HepG2 (cell line): Measurements from ENCODE around the gene PRIMPOL. TPM values are rescaled to one million over a fixed set of nuclear protein-coding genes. Genes with fewer than 3 reads are reported as not detected.

Experiments
- ATAC-seq: fragments of 200-7000 bp; cut with Tn5 transposase; 3 replicates; pipeline ENCODE4 v1.9.1; 2020; ENCODE audit warnings: mild to moderate bottlenecking, moderate library complexity
- BruUV-seq: library from RNA; stranded (reverse); fragments of 400-500 nt; replicated peaks from 2 replicates; lab custom pipeline; 2021; lab: Mats Ljungman, UMichigan
- CTCF ChIA-PET: fragments of 300-600 bp; formaldehyde crosslinking; extraction: SDS; loops from one replicate; lab custom pipeline; 2021; ENCODE audit warnings: low total read pairs, inconsistent platforms, low intra/inter-chr PET ratio; lab: Yijun Ruan, JAX
- POLR2A ChIA-PET: fragments of 350-600 bp; sonication (Branson Sonifier 250); formaldehyde crosslinking; loops from one replicate; lab custom pipeline; 2020; ENCODE audit warnings: antibody characterized with exemption, inconsistent platforms; lab: Yijun Ruan, JAX
- DNase-seq: peaks from one replicate; pipeline ENCODE4 v3.0.0-alpha.2; 2015; ENCODE audit warnings: low spot score
- FAIRE-seq: peaks from 3 replicates; lab custom pipeline; 2011; peaks lifted over from hg19 to GRCh38; lab: Jason Lieb, UNC
- H2AFZ ChIP-seq: one replicate; pipeline ENCODE4 v1.6.1; 2011; ENCODE audit warnings: low read length, inconsistent platforms
- H3K27ac ChIP-seq: fragments of 300-600 bp; 3 replicates; pipeline ENCODE4 v1.8.0; 2011; ENCODE audit warnings: mixed run types, mild to moderate bottlenecking, mixed read lengths, low read length, inconsistent platforms; ENCODE audit not compliant: insufficient read depth; ENCODE audit errors: extremely low read length
- H3K27me3 ChIP-seq, 2 experiments: fragments of 200-600 bp in 1 of 2; 2 replicates in 1 of 2; 3 replicates in 1 of 2; pipeline versions ENCODE4 v1.6.0 to v1.8.0; 2011; ENCODE audit warnings: low read length in 2 of 2, mild to moderate bottlenecking in 2 of 2, moderate library complexity in 2 of 2, inconsistent platforms in 1 of 2; ENCODE audit not compliant: insufficient read depth in 2 of 2, control insufficient read depth in 1 of 2
- H3K36me3 ChIP-seq, 2 experiments: fragments of 200-600 bp in 1 of 2; replicated peaks in 1 of 2; 2 replicates in 1 of 2; 3 replicates in 1 of 2; pipeline versions ENCODE4 v1.5.1 to v1.8.0; 2011; ENCODE audit warnings: low read length in 2 of 2, inconsistent platforms in 1 of 2; ENCODE audit not compliant: insufficient read depth in 2 of 2, control insufficient read depth in 1 of 2
- H3K4me1 ChIP-seq: 2 replicates; pipeline ENCODE4 v1.5.1; 2012; ENCODE audit warnings: low read length, inconsistent platforms; ENCODE audit not compliant: insufficient read depth
- H3K4me2 ChIP-seq: 2 replicates; pipeline ENCODE4 v1.6.0; 2011; ENCODE audit warnings: low read depth, low read length, inconsistent platforms
- H3K4me3 ChIP-seq, 3 experiments: fragments of 200-600 bp in 1 of 3; sonication (generic), shearing (Covaris generic) in 1 of 3; replicated peaks in 1 of 3; 2 replicates each; pipeline ENCODE4 v1.5.1; 2011 to 2016; ENCODE audit warnings: low read length in 3 of 3, inconsistent platforms in 2 of 3, low read depth in 2 of 3, mild to moderate bottlenecking in 2 of 3, control low read depth in 1 of 3, mixed read lengths in 1 of 3; ENCODE audit not compliant: insufficient read depth in 1 of 3
- H3K79me2 ChIP-seq: one replicate; pipeline ENCODE4 v1.6.1; 2011; ENCODE audit warnings: low read length, inconsistent platforms; ENCODE audit not compliant: insufficient read depth
- H3K9ac ChIP-seq: 2 replicates; pipeline ENCODE4 v1.6.0; 2011; ENCODE audit warnings: mild to moderate bottlenecking, low read depth, low read length, inconsistent platforms; ENCODE audit not compliant: insufficient read depth
- H3K9me3 ChIP-seq: 2 replicates; pipeline ENCODE4 v1.5.1; 2012; ENCODE audit warnings: mild to moderate bottlenecking, low read length
- H4K20me1 ChIP-seq: 2 replicates; pipeline ENCODE4 v1.6.0; 2011; ENCODE audit warnings: inconsistent platforms, mild to moderate bottlenecking, low read length, moderate library complexity; ENCODE audit not compliant: insufficient read depth
- ARID4A ChIP-seq: sonication (generic); formaldehyde crosslinking; IDR thresholded peaks from 2 replicates; pipeline ENCODE4 v1.5.0; 2020; ENCODE audit warnings: mild to moderate bottlenecking, missing genetic modification reagents, borderline replicate concordance
- ELF3 ChIP-seq: IDR thresholded peaks from 2 replicates; pipeline ENCODE4 v1.6.1; 2016; ENCODE audit warnings: missing genetic modification reagents, missing compliant biosample characterization
- GATAD1 ChIP-seq: IDR thresholded peaks from 2 replicates; pipeline ENCODE4 v1.6.1; 2016; ENCODE audit warnings: missing genetic modification reagents, missing compliant biosample characterization
- HDAC2 ChIP-seq: sonication (generic); formaldehyde crosslinking; IDR thresholded peaks from 2 replicates; pipeline ENCODE4 v1.4.0; 2020; ENCODE audit warnings: missing genetic modification reagents
- HIC2 ChIP-seq: sonication (generic); formaldehyde crosslinking; IDR thresholded peaks from 2 replicates; pipeline ENCODE4 v1.9.0; 2022; ENCODE audit warnings: low read depth, missing genetic modification reagents
- HINFP ChIP-seq: sonication (generic); formaldehyde crosslinking; IDR thresholded peaks from 2 replicates; pipeline ENCODE4 v1.4.0; 2020; ENCODE audit warnings: low read depth, mild to moderate bottlenecking, missing genetic modification reagents
- HMG20B ChIP-seq: conservative IDR thresholded peaks from 2 replicates; pipeline ENCODE4 v1.6.1; 2016; ENCODE audit warnings: missing genetic modification reagents, missing compliant biosample characterization
- TERF1 ChIP-seq: sonication (generic); formaldehyde crosslinking; IDR thresholded peaks from 2 replicates; pipeline ENCODE4 v1.8.0; 2022; ENCODE audit warnings: mild to moderate bottlenecking, missing genetic modification reagents, moderate library complexity
- ZBTB34 ChIP-seq: sonication (generic); formaldehyde crosslinking; IDR thresholded peaks from 2 replicates; pipeline ENCODE4 v1.8.0; 2022; ENCODE audit warnings: mild to moderate bottlenecking, missing genetic modification reagents
- WGBS: methylation state at CpG from one replicate; pipeline ENCODE4 v1.1.6; 2017; ENCODE audit warnings: low lambda C conversion rate; 5-methylcytosine and 5-hydroxymethylcytosine counted together
- in situ Hi-C: cut with HindIII; loops from 2 replicates; pipeline ENCODE4 v1.10.0; 2017; ENCODE audit warnings: low pct_unique_long_range_greater_than_20kb; ENCODE audit not compliant: extremely low pct_ligation_motif_present
- intact Hi-C: fragments of 100-400 bp; cut with micrococcal nuclease; formaldehyde crosslinking; loops from one replicate; pipeline ENCODE4 v1.10.0; 2022; ENCODE audit not compliant: unreplicated experiment
- polyA plus RNA-seq, 8 experiments: library from polyadenylated mRNA; depleted of rRNA in 3 of 8; stranded (reverse) in 7 of 8; unstranded in 1 of 8; fragments of >200 nt; fragmentation: Illumina TruSeq in 4 of 8; extraction: Trizol in 4 of 8; gene quantifications; 2 replicates each; pipeline versions ENCODE4 v1.2.1 to v1.2.3, GENCODE V29; 2011 to 2016; ENCODE audit warnings: low read depth in 4 of 8, missing spikeins in 1 of 8, mixed read lengths in 1 of 8; ENCODE audit not compliant: insufficient read depth in 1 of 8
- total RNA-seq, 5 experiments: library from RNA; depleted of rRNA; stranded (reverse); fragments of >200 nt; fragmentation: Illumina TruSeq; extraction: Trizol; gene quantifications; 2 replicates each; pipeline ENCODE4 v1.2.3, GENCODE V29; 2016; ENCODE audit warnings: low read depth in 1 of 5

The PRIMPOL gene
- total and polyA plus RNA-seq, 2 of the 13 experiments (the other 11 are each of a cell fraction or from before 2014, with no cell fraction given): 7.3 to 11.0 TPM

- TF ChIP-seq ZBTB34 (CRISPR knock-in tag): 0 out of 2 replicates have a peak, but pooled peaks have one; percentile 21
- TF ChIP-seq HDAC2 (CRISPR knock-in tag): peak; percentile 37; the same call in 1 of the 2 replicates
- TF ChIP-seq TERF1 (CRISPR knock-in tag): no peak
- 0 out of 2 replicates have a peak, but pooled peaks have one; percentile 11 for TF ChIP-seq GATAD1 (CRISPR knock-in tag)
- no peak for TF ChIP-seq HMG20B
Observed at GRCh38 chr4:184649971-184650855, 675 bp downstream of the PRIMPOL start (continued).

- ChIA-PET POLR2A (no interaction called here), CTCF (no interaction called here)
- Histone ChIP-seq H4K20me1 (peaks cover 7% of the 10 kb centered on the region; the same call in 1 of the 2 replicates), H3K27ac (no peak overlapping the region), H3K9ac (no peak overlapping the region), H3K4me1 (peaks cover 30% of the 10 kb centered on the region), H3K4me2 (no peak overlapping the region), H2AFZ (no peak overlapping the region), H3K4me3 (no peak overlapping the region), H3K79me2 (peaks cover 29% of the 10 kb centered on the region), H3K27me3 (no peaks in the 10 kb centered on the region; a peak in 1 of 5 replicates), H3K36me3 (no peaks in the 10 kb centered on the region), H3K9me3 (no peaks in the 10 kb centered on the region)
- 96% methylated on average over 8 of the region's 8 CpGs for WGBS
- intact Hi-C loops (no loop called here), in situ Hi-C loops (no loop called here)
- no peak for DNase-seq
- FAIRE-seq: no peak
- BruUV-seq: no TSS peak
- ATAC-seq: no peak
- no peak for TF ChIP-seq HIC2
- no peak for TF ChIP-seq ARID4A
- no peak for TF ChIP-seq ELF3 (CRISPR knock-in tag)
- no peak for TF ChIP-seq HINFP (CRISPR knock-in tag)
Observed at GRCh38 chr4:184651899-184652298, 2.4 kb downstream of the PRIMPOL start.
